Psoas muscle (tissue), 8 donors: ENCODE data around the gene MICAL3. TPM values are rescaled to one million over a fixed set of nuclear protein-coding genes. Genes with fewer than 3 reads are reported as not detected.

Experiments
- ATAC-seq, 4 donors: fragments of 200-7000 bp; cut with Tn5 transposase; one replicate each; pipeline ENCODE4 v1.9.1; 2020; ENCODE audit warnings: moderate library complexity in 3 of 4, mild to moderate bottlenecking in 2 of 4
- DNase-seq, 2 donors: peaks; one replicate each; pipeline ENCODE4 v3.0.0-alpha.2; 2020
- H3K27ac ChIP-seq: fragments of 200-600 bp; one replicate; pipeline ENCODE4 v1.8.0; 2022
- H3K27me3 ChIP-seq, 3 donors: fragments of 200-600 bp in 1 of 3; one replicate each; pipeline versions ENCODE4 v1.6.1 to v1.8.0; 2013 to 2022; ENCODE audit warnings: low read length in 2 of 3, mild to moderate bottlenecking in 2 of 3, moderate library complexity in 1 of 3; ENCODE audit not compliant: insufficient read depth in 3 of 3
- H3K36me3 ChIP-seq, 2 donors: fragments of 200-600 bp in 1 of 2; one replicate each; pipeline versions ENCODE4 v1.6.1 to v1.8.0; 2013 to 2022; ENCODE audit warnings: low read depth in 1 of 2, mild to moderate bottlenecking in 1 of 2, moderate library complexity in 1 of 2; ENCODE audit not compliant: insufficient read depth in 1 of 2
- H3K4me1 ChIP-seq: fragments of 200-600 bp; one replicate; pipeline ENCODE4 v1.8.0; 2022
- H3K4me3 ChIP-seq: fragments of 200-600 bp; one replicate; pipeline ENCODE4 v1.8.0; 2022; ENCODE audit warnings: mild to moderate bottlenecking
- H3K9me3 ChIP-seq: fragments of 200-600 bp; one replicate; pipeline ENCODE4 v1.8.0; 2022
- WGBS, 3 donors: extraction: QIAGEN DNeasy Blood & Tissue Kit; methylation state at CpG; one replicate each; pipeline versions ENCODE4 v1.1.6 to v1.1.7; 2013; 5-methylcytosine and 5-hydroxymethylcytosine counted together
- intact Hi-C, 2 donors: fragments of 100-400 bp; cut with DNase I; formaldehyde crosslinking; loops; one replicate each; pipeline versions ENCODE4 v1.11.0 to v1.14.2; 2022
- polyA plus RNA-seq, 3 donors: library from polyadenylated mRNA; stranded (reverse); fragments of 200-250 nt; gene quantifications; one replicate each; pipeline ENCODE4 v1.2.3, GENCODE V29; 2013
- total RNA-seq, 4 donors: library from RNA; stranded (reverse); fragmentation: NEBNext Ultra II Directional in 2 of 4; extraction: Animal tissue kit (Norgen Biotek cat#: 25700) in 2 of 4; gene quantifications; one replicate each; pipeline versions ENCODE4 v1.2.1 to v1.2.4, GENCODE V29; 2021 to 2023
- TF ChIP-seq, protein P1 (sequence below): fragments of 200-600 bp; IDR thresholded peaks from one replicate; pipeline ENCODE4 v1.8.0; 2022; ENCODE audit warnings: antibody characterized with exemption
- donor health status: healthy with polysubstance abuse.
- donor health status: DM: no; HTN: no; CAD: no; lungs with moderate emphysema.
- donor health status: Bipolar disorder and iron deficiency.
- donor health status: healthy.
- donor health status: DM: yes; HTN: yes; CAD: no.
- donor health status: DM: no; HTN: no; CAD: no.
- donor health status: DM: no; HTN: no; CAD: no.
- donor health status: DM: yes; HTN: yes; CAD: no.

Gene MICAL3
- total and polyA plus RNA-seq, 7 donors: 2.1 to 38.3 (median 15.5) TPM

DNA sequence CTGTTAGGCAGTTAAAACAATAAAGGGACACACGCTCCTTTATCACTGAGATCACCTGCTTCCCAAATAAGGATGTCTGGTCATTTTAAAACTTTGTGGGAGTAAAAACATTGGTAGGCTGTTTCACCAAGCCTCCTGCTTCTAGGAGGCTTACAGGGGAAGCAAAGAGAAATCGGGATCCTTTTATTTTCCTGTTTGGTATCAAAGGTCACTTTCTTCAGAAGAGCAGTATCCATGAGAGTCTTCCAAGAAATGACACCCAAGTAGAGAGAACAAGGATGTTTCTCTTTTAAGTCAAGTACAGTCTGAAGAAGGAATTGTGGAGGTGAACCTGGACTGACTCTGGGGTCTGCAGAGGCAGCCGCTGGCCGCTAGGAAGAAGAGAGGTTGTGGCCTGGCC lies 213.2 kb downstream of the MICAL3 start:
- no peaks in the 10 kb centered on the region for H3K9me3 ChIP-seq
- H3K27ac ChIP-seq: no peak overlapping the region
- WGBS, 3 donors: 96 to 97% (median 97%) methylated on average over 4 of the region's 4 CpGs
- intact Hi-C loops: no loop called here
- peaks cover 0 to 75% of the 10 kb centered on the region in 2 donors for H3K36me3 ChIP-seq
- H3K27me3 ChIP-seq: no peaks in the 10 kb centered on the region
- H3K4me3 ChIP-seq: no peak overlapping the region
- TF ChIP-seq, protein P1, sequence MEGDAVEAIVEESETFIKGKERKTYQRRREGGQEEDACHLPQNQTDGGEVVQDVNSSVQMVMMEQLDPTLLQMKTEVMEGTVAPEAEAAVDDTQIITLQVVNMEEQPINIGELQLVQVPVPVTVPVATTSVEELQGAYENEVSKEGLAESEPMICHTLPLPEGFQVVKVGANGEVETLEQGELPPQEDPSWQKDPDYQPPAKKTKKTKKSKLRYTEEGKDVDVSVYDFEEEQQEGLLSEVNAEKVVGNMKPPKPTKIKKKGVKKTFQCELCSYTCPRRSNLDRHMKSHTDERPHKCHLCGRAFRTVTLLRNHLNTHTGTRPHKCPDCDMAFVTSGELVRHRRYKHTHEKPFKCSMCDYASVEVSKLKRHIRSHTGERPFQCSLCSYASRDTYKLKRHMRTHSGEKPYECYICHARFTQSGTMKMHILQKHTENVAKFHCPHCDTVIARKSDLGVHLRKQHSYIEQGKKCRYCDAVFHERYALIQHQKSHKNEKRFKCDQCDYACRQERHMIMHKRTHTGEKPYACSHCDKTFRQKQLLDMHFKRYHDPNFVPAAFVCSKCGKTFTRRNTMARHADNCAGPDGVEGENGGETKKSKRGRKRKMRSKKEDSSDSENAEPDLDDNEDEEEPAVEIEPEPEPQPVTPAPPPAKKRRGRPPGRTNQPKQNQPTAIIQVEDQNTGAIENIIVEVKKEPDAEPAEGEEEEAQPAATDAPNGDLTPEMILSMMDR: no peak
- DNase-seq (no peak), ATAC-seq (no peak)
- H3K4me1 ChIP-seq: peaks cover 20% of the 10 kb centered on the region

DNA sequence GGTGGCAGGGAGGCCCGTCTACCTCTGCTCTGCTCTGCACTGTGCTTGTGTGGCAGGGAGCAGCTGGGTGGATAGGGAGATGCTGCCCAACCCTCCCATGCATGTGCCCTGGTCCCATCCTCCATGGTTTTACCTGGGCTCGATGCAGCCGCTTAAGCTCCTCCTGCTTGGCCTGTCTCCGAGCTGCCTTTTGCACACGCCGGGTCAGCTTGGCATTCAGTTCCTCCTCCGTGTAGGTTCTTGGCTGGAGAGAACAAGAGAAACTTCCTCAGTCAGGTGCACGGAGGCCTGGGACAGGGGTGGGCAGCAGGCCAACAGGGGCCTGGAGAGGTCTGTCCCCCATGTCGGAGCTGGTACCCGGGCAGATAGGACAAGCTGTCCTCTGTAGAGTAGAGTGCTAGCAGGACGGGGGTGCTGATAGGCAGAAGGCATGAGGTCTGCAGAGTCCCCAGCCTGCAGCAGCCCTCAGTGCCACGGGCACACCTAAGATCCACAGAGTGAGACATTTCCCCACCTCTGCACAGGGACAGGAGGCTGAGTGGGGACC lies 213.7 kb downstream of the MICAL3 start:
- intact Hi-C loops: no loop called here
- no peak overlapping the region for H3K4me3 ChIP-seq
- ATAC-seq (no peak), DNase-seq (no peak)
- no peaks in the 10 kb centered on the region for H3K27me3 ChIP-seq
- peaks cover 3 to 75% of the 10 kb centered on the region in 2 donors for H3K36me3 ChIP-seq
- TF ChIP-seq, protein P1: no peak
- H3K4me1 ChIP-seq: peaks cover 20% of the 10 kb centered on the region
- no peak overlapping the region for H3K27ac ChIP-seq
- WGBS, 3 donors: 87 to 92% (median 92%) methylated on average over 12 of the region's 12 CpGs
- H3K9me3 ChIP-seq: no peaks in the 10 kb centered on the region

DNA sequence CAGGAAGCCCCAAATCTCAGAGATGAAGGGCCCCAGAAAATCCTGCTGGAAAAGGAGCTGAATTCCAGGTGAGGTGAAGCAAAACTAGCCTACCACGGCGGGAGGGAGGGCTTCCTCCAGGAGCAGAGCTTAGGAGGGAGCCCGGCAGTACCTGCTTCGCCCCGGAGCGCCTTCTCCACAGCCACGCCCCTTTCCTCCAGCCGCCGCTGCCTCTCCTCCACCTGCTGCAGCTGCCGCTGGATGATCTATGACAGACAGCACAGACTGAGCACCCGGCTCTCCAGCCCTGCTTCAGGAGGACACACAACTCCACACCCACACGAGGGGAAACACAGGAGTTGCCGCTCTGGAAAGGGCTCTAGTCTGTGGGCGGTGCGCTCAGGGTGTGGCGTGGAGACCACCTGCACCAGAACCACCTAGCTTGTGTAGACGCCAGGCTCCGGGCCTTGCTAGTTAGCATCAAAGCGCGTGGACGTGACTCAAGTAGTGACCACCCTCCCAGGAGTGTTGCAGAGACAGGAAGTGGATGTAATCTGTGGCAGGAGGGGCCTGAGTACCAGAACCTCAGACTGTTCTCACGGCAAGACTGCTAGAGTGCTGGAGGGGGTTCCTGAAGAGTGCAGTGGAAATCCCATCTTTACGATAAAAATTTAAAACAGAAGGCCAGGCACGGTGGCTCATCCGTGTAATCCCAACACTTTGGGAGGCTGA lies 215.5 kb downstream of the MICAL3 start:
- peak overlapping the region; percentile 90 for H3K27ac ChIP-seq
- WGBS, 3 donors: 75 to 79% (median 77%) methylated on average over 23 to 25 of the region's 25 CpGs
- peaks cover 3 to 74% of the 10 kb centered on the region in 2 donors for H3K36me3 ChIP-seq
- intact Hi-C loops: no loop called here
- peaks cover 20% of the 10 kb centered on the region for H3K4me1 ChIP-seq
- H3K9me3 ChIP-seq: no peaks in the 10 kb centered on the region
- H3K4me3 ChIP-seq: no peak overlapping the region
- DNase-seq: no peak
- ATAC-seq: peak; percentile 23 to 56 (median 42)
- H3K27me3 ChIP-seq: no peaks in the 10 kb centered on the region
- TF ChIP-seq, protein P1: no peak

DNA sequence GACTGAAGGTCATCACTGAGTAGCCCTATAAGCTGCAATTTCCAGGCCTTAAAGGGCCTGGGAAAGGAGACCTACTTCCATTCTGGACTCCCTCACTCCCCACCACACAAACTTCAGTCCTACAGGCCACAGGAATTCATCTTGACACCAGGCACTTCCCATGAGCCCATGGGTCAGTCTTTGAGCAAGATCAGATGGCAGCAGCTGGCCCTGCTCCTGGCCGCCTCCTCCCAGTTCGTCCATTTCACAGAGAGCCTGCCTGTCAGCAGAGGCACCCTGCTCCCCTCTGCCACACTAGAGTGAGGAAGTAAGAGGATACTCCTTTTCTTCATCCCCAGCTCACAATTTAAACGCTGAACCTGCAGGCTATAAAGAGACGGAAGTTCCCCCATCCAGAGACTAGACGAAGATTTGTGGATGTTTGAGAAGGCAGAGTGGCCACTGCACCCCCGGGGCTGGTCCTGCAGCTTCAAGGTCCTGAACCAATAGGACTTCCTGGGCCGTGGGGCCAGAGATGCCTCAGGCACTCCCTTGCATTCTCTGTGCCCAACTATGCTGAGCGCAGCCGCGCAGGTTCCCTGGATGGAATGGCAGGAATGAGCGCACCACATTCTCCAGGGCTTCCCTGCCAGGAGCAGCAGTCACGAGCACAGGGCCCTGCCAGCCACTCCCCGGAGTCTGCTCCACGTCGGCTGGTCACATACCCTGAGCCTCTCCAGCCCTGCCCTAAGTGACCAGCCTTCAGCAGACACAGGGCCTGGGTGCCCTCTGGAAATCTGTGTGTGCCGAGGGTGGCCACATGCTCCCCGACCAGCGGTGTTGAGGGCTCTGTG lies 216.6 kb downstream of the MICAL3 start:
- H3K27ac ChIP-seq: peak overlapping the region; percentile 90
- no peaks in the 10 kb centered on the region for H3K27me3 ChIP-seq
- H3K4me3 ChIP-seq: peak overlapping the region; percentile 37
- peaks cover 3 to 74% of the 10 kb centered on the region in 2 donors for H3K36me3 ChIP-seq
- peaks cover 20% of the 10 kb centered on the region for H3K4me1 ChIP-seq
- ATAC-seq (peak; percentile 89 to 92 (median 90)), DNase-seq (peak; percentile 51 to 83)
- TF ChIP-seq, protein P1: no peak
- no peaks in the 10 kb centered on the region for H3K9me3 ChIP-seq
- 31 to 37% (median 34%) methylated on average over 18 of the region's 18 CpGs for WGBS, 3 donors
- intact Hi-C loops: no loop called here
